Heart right ventricle (tissue), 16 donors: ENCODE measurements around the gene ZNF428. TPM values are rescaled to one million over a fixed set of nuclear protein-coding genes. Genes with fewer than 3 reads are reported as not detected.

Experiments
- ATAC-seq, 8 donors: fragments of 200-7000 bp; cut with Tn5 transposase; one replicate each; pipeline ENCODE4 v1.9.1; 2020; ENCODE audit warnings: mild to moderate bottlenecking in 8 of 8, moderate library complexity in 8 of 8, moderate number of reproducible peaks in 1 of 8
- DNase-seq, 2 donors: peaks; one replicate each; pipeline ENCODE4 v3.0.0-alpha.2; 2020
- H3K27ac ChIP-seq, 10 donors: fragments of 200-600 bp; sonication (generic) in 2 of 10; one replicate each; pipeline versions ENCODE4 v1.5.0 to v1.8.0; 2020 to 2022; ENCODE audit warnings: mild to moderate bottlenecking in 3 of 10
- H3K27me3 ChIP-seq, 7 donors: fragments of 200-600 bp; one replicate each; pipeline ENCODE4 v1.8.0; 2021 to 2022; ENCODE audit warnings: mild to moderate bottlenecking in 2 of 7
- H3K36me3 ChIP-seq, 9 donors: fragments of 200-600 bp; sonication (generic) in 1 of 9; one replicate each; pipeline versions ENCODE4 v1.5.0 to v1.8.0; 2020 to 2022; ENCODE audit warnings: mild to moderate bottlenecking in 2 of 9
- H3K4me1 ChIP-seq, 9 donors: fragments of 200-600 bp; sonication (generic) in 1 of 9; one replicate each; pipeline versions ENCODE4 v1.5.0 to v1.8.0; 2020 to 2022; ENCODE audit warnings: mild to moderate bottlenecking in 4 of 9
- H3K4me3 ChIP-seq, 10 donors: fragments of 200-600 bp; sonication (generic) in 2 of 10; one replicate each; pipeline versions ENCODE4 v1.5.0 to v1.8.0; 2020 to 2022; ENCODE audit warnings: mild to moderate bottlenecking in 7 of 10, moderate library complexity in 2 of 10
- H3K9me3 ChIP-seq, 11 donors: fragments of 200-600 bp in 10 of 11; sonication (generic) in 2 of 11; one replicate each; pipeline versions ENCODE4 v1.5.0 to v1.8.0; 2013 to 2022; ENCODE audit warnings: mild to moderate bottlenecking in 2 of 11, control low read depth in 1 of 11, moderate library complexity in 1 of 11
- whole genome bisulfite sequencing, 2 donors: extraction: QIAGEN DNeasy Blood & Tissue Kit; methylation state at CpG; one replicate each; pipeline ENCODE4 v1.1.7; 2013; ENCODE audit warnings: inconsistent platforms in 1 of 2; 5-methylcytosine and 5-hydroxymethylcytosine counted together
- intact Hi-C, 10 donors: fragments of 100-400 bp; cut with DNase I; formaldehyde crosslinking; loops; one replicate each; pipeline versions ENCODE4 v1.11.1 to v1.14.2; 2022
- polyA plus RNA-seq, 2 donors: library from polyadenylated mRNA; stranded (reverse); fragments of 200-250 nt; gene quantifications; one replicate each; pipeline ENCODE4 v1.2.3, GENCODE V29; 2013
- total RNA-seq, 10 donors: library from RNA; stranded (reverse); fragmentation: NEBNext Ultra II Directional in 3 of 10; extraction: Animal tissue kit (Norgen Biotek cat#: 25700) in 3 of 10; gene quantifications; one replicate each; pipeline versions ENCODE4 v1.2.1 to v1.2.4, GENCODE V29; 2021 to 2023
- TF ChIP-seq, protein P1 (sequence below), 9 donors: fragments of 200-600 bp; sonication (generic) in 2 of 9; IDR thresholded peaks; one replicate each; pipeline versions ENCODE4 v1.5.0 to v1.8.0; 2021 to 2022; ENCODE audit warnings: antibody characterized with exemption in 9 of 9, mild to moderate bottlenecking in 5 of 9, moderate library complexity in 1 of 9
- donor health status: Arrhythmogenic right ventricular cardiomyopathy.
- donor health status: ischemic (EF 13 %, LVEDD 7.1; RV severe dilation, severe dysfunction).
- donor health status: healthy with polysubstance abuse.
- donor health status: DM: no; HTN: yes; CAD: no.
- donor health status: DM: no; HTN: no; CAD: no.
- donor health status: ischemic (EF 25% LVEDD 6.9; RV normal size, moderate dysfunction).
- donor health status: ischemic (EF 25% LVEDD 5.7; RV mildly dilated, moderate dysfunction).
- donor health status: healthy.
- donor health status: DM: yes; HTN: yes; CAD: no.
- donor health status: Ischemic cardiomyopathy.
- donor health status: ischemic (EF 35%, LVEDD 5.7; RV mildly dilated, moderate dysfunction).
- donor health status: nonischemic (EF 11% LVEDD 7.7; RV severe dilation, severe dysfunction).
- donor health status: DM: yes; HTN: yes; CAD: no.
- donor health status: PGD.
- donor health status: ischemic (EF 29% LVEDD 5.4; RV normal size, mild dysfunction).
- donor health status: nonischemic (EF 23%, LVEDD 6.1; RV moderate dilation, normal function).

ZNF428 gene
- total and polyA plus RNA-seq, 12 donors = 28.1 to 94.9 (median 33.5) TPM

DNA sequence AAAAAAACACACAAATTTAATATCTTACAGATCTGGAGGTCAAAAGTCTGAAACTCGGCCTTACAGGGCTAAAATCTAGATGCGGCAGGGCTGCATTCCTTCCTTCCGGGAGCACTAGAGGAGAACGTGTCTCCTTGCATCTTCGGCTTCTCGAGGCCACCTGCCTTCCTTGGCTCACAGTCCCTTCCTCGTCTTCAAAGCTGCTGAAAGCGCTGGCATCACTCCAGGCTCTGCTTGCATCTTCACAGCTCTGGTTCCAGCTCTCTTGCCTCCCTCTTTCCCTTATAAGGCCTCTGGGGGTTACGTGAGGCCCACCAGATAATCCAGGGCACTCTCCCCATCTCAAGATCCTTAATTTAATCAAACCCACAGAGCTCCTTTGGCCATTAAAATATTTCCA, 54.6 kb downstream of the ZNF428 start:
- intact Hi-C loops = no loop called here
- TF ChIP-seq, protein P1, sequence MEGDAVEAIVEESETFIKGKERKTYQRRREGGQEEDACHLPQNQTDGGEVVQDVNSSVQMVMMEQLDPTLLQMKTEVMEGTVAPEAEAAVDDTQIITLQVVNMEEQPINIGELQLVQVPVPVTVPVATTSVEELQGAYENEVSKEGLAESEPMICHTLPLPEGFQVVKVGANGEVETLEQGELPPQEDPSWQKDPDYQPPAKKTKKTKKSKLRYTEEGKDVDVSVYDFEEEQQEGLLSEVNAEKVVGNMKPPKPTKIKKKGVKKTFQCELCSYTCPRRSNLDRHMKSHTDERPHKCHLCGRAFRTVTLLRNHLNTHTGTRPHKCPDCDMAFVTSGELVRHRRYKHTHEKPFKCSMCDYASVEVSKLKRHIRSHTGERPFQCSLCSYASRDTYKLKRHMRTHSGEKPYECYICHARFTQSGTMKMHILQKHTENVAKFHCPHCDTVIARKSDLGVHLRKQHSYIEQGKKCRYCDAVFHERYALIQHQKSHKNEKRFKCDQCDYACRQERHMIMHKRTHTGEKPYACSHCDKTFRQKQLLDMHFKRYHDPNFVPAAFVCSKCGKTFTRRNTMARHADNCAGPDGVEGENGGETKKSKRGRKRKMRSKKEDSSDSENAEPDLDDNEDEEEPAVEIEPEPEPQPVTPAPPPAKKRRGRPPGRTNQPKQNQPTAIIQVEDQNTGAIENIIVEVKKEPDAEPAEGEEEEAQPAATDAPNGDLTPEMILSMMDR (IDR thresholded peaks at IDR 0.05) = no peak
- Histone ChIP-seq H3K4me3 (no peak overlapping the region), H3K27me3 (no peaks in the 10 kb centered on the region), H3K9me3 (no peaks in the 10 kb centered on the region), H3K36me3 (peaks cover 0 to 32% (median 11%) of the 10 kb centered on the region in 9 donors), H3K4me1 (peaks cover 2 to 30% (median 15%) of the 10 kb centered on the region in 9 donors), H3K27ac (no peak overlapping the region)
- 67 to 70% methylated on average over 9 of the region's 9 CpGs for WGBS, 2 donors
- ATAC-seq (no peak), DNase-seq (no peak)

DNA sequence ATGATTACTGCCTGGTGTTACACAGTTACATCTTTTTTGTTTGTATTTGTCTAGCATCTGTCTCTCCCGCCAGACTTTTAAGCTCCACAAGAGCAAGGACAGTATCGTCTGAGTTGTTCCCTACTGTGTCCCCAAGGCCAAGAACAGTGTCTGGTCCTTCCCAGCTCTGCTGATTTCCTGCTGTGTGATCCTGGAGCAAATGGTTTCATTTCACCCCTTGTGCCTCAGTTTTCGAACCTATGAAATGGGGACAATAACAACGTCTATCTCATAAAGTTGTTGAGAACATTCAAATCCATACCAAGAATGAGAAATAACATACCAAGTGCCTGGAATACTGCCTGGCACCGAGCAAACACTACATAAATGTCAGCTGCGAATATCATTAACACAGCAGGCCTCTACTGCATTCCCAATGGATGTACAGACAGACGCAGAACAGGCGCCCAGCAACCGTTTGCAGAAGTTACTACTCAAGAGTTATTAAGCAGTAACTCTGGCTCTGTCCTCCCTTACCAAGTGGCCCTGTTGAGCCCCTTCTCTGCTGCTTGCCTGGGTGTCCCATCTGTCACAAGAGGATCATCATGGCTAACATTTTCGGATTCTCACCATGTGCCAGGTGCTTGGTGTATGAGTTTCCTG, 55.5 kb downstream of the ZNF428 start:
- ATAC-seq (no peak), DNase-seq (no peak)
- TF ChIP-seq, protein P1 (IDR thresholded peaks at IDR 0.05) = no peak
- Histone ChIP-seq H3K4me3 (no peak overlapping the region), H3K27me3 (no peaks in the 10 kb centered on the region), H3K36me3 (peaks cover 0 to 39% (median 11%) of the 10 kb centered on the region in 9 donors), H3K4me1 (peaks cover 2 to 30% (median 15%) of the 10 kb centered on the region in 9 donors), H3K9me3 (no peaks in the 10 kb centered on the region), H3K27ac (peak overlapping the region in 4 of 10 donors; percentile 62 to 91 (median 74))
- intact Hi-C loops = no loop called here
- 78 to 88% methylated on average over 10 of the region's 10 CpGs for WGBS, 2 donors

DNA sequence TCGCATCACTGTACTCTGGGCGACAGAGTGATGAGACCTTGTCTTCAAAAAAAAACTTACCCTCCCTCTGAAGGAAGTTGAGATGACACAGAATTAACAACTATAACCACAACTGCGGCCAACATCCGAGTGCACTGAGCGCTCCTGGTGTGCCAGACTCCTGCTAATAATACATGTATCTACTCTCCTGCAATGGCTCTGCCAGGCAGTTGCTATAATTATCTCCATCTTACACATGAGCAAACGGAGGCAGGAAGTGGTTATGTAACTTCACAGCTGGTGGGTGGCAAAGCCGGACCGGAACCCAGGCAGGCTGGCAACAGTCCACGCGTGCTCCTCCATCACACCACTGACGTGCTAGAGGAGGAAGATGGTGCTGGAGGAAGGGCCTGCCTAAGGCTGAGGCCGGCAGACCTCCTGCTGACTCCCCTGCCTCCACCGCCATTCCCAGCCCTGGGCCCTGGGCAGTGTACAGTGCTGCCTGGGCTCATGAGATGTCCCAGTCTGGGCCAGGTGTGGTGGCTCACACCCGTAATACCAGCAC, 56.7 kb downstream of the ZNF428 start:
- H3K4me3 ChIP-seq = no peak overlapping the region
- WGBS, 2 donors = 48 to 50% methylated on average over 14 of the region's 14 CpGs
- DNase-seq (peak; percentile 83 to 84), ATAC-seq (peak; percentile 89 to 96 (median 94))
- H3K4me1 ChIP-seq = peaks cover 2 to 30% (median 15%) of the 10 kb centered on the region in 9 donors
- TF ChIP-seq, protein P1 (IDR thresholded peaks at IDR 0.05) = no peak
- peaks cover 0 to 48% (median 11%) of the 10 kb centered on the region in 9 donors for H3K36me3 ChIP-seq
- H3K27ac ChIP-seq = peak overlapping the region in 9 of 10 donors; percentile 34 to 91 (median 70)
- no peaks in the 10 kb centered on the region for H3K9me3 ChIP-seq
- intact Hi-C loops = no loop called here
- no peaks in the 10 kb centered on the region for H3K27me3 ChIP-seq

DNA sequence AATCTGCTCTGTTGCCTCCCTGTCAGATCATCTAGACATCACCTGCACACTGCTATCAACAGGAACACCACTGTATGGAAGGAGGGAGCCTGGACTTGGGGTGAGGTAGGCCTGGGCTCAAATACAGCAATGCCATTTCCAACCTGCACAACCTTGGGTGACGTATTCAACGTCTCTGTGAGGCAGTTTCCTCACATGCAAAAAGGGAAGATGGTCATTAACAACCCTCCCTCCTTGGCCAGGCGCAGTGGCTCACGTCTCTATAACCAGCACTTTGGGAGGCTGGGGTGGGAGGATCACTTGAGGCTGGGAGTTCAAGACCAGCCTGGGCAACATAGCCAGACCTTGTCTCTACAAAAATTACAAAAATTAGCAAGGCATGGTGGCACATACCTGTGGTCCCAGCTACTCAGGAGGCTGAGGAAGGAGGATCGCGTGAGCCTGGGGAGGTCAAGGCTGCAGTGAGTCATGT, 57.2 kb downstream of the ZNF428 start:
- TF ChIP-seq, protein P1 (IDR thresholded peaks at IDR 0.05) = no peak
- no peaks in the 10 kb centered on the region for H3K9me3 ChIP-seq

More for the DNA sequence above, 57.2 kb downstream of the ZNF428 start:
- Histone ChIP-seq H3K4me1 (peaks cover 2 to 30% (median 15%) of the 10 kb centered on the region in 9 donors), H3K27me3 (no peaks in the 10 kb centered on the region), H3K27ac (peak overlapping the region in 9 of 10 donors; percentile 28 to 91 (median 70)), H3K36me3 (peaks cover 0 to 52% (median 11%) of the 10 kb centered on the region in 9 donors), H3K4me3 (no peak overlapping the region)
- intact Hi-C loops = no loop called here
- ATAC-seq (peak in 2 of 8 donors; percentile 14 to 28), DNase-seq (no peak)
- WGBS, 2 donors = 85 to 91% methylated on average over 6 of the region's 6 CpGs
